GM12878 (cell line): ENCODE measurements around the gene PTEN. TPM values are rescaled to one million over a fixed set of nuclear protein-coding genes. Genes with fewer than 3 reads are reported as not detected.

Source experiments
- ATF2 ChIP-seq: IDR thresholded peaks from 2 replicates; pipeline ENCODE4 v1.6.1; 2012; ENCODE audit warnings: low read length, inconsistent platforms
- BACH1 ChIP-seq: fragments of 450-650 bp; IDR thresholded peaks from 2 replicates; pipeline ENCODE4 v1.6.1; 2017; ENCODE audit warnings: mild to moderate bottlenecking, borderline replicate concordance
- DPF2 ChIP-seq: fragments of 450-650 bp; IDR thresholded peaks from 2 replicates; pipeline ENCODE4 v1.6.1; 2017; ENCODE audit warnings: mild to moderate bottlenecking
- EP300 ChIP-seq, 2 experiments: fragments of 150-350 bp in 1 of 2; IDR thresholded peaks; 2 replicates each; pipeline ENCODE4 v1.6.1; 2011 to 2012; ENCODE audit warnings: low read depth in 2 of 2, low read length in 2 of 2, borderline replicate concordance in 1 of 2, improper control_type of control experiment in 1 of 2, inconsistent platforms in 1 of 2; ENCODE audit not compliant: control insufficient read depth in 1 of 2
- EZH2 ChIP-seq: IDR thresholded peaks from 2 replicates; pipeline ENCODE4 v1.6.1; 2012; ENCODE audit warnings: low read depth, mild to moderate bottlenecking, control low read depth, inconsistent platforms, low read length, borderline replicate concordance; ENCODE audit not compliant: control insufficient read depth
- HDAC2 ChIP-seq: fragments of 200-600 bp; sonication (generic); IDR thresholded peaks from 2 replicates; pipeline ENCODE4 v1.6.1; 2017
- KAT2A ChIP-seq: conservative IDR thresholded peaks from 2 replicates; pipeline ENCODE4 v1.6.1; 2011; ENCODE audit warnings: low read depth, low read length; ENCODE audit not compliant: control insufficient read depth
- KDM1A ChIP-seq: fragments of 200-600 bp; sonication (generic); IDR thresholded peaks from 2 replicates; pipeline ENCODE4 v1.6.1; 2016; ENCODE audit warnings: borderline replicate concordance
- NFYA ChIP-seq: IDR thresholded peaks from 2 replicates; pipeline ENCODE4 v1.6.1; 2011; ENCODE audit warnings: low read depth, mild to moderate bottlenecking, low read length, improper control_type of control experiment, borderline replicate concordance
- RAD21 ChIP-seq: IDR thresholded peaks from 2 replicates; pipeline ENCODE4 v1.6.1; 2011; ENCODE audit warnings: mild to moderate bottlenecking, low read depth, low read length, moderate library complexity; ENCODE audit not compliant: insufficient read depth
- RAD51 ChIP-seq: fragments of 450-650 bp; IDR thresholded peaks from 2 replicates; pipeline ENCODE4 v1.6.1; 2016; ENCODE audit warnings: moderate library complexity, mild to moderate bottlenecking, inconsistent platforms
- RBBP5 ChIP-seq: fragments of 200-600 bp; sonication (generic); conservative IDR thresholded peaks from 2 replicates; pipeline ENCODE4 v1.6.1; 2016
- STAT3 ChIP-seq: IDR thresholded peaks from 2 replicates; pipeline ENCODE4 v1.6.1; 2011; ENCODE audit warnings: low read depth, low read length, improper control_type of control experiment
- SUPT20H ChIP-seq: IDR thresholded peaks from 2 replicates; pipeline ENCODE4 v1.6.1; 2011; ENCODE audit warnings: low read depth, mild to moderate bottlenecking, low read length, moderate library complexity, borderline replicate concordance; ENCODE audit not compliant: control insufficient read depth
- TAF1 ChIP-seq: IDR thresholded peaks from 2 replicates; pipeline ENCODE4 v1.6.1; 2011; ENCODE audit warnings: mild to moderate bottlenecking, low read depth, low read length, borderline replicate concordance
- TCF3 ChIP-seq: IDR thresholded peaks from 2 replicates; pipeline ENCODE4 v1.6.1; 2012; ENCODE audit warnings: low read depth, mild to moderate bottlenecking, low read length, borderline replicate concordance; ENCODE audit not compliant: insufficient read depth
- USF2 ChIP-seq: IDR thresholded peaks from 2 replicates; pipeline ENCODE4 v1.6.1; 2011; ENCODE audit warnings: low read depth, low read length, improper control_type of control experiment, borderline replicate concordance
- ZBTB40 ChIP-seq: fragments of 450-650 bp; IDR thresholded peaks from 2 replicates; pipeline ENCODE4 v1.6.1; 2016; ENCODE audit warnings: mild to moderate bottlenecking, moderate library complexity, borderline replicate concordance
- ZNF207 ChIP-seq: fragments of 450-650 bp; IDR thresholded peaks from 2 replicates; pipeline ENCODE4 v1.6.1; 2014; ENCODE audit warnings: antibody characterized with exemption, mild to moderate bottlenecking, borderline replicate concordance
- ZNF217 ChIP-seq: fragments of 450-650 bp; IDR thresholded peaks from 2 replicates; pipeline ENCODE4 v1.6.1; 2017; ENCODE audit warnings: antibody characterized with exemption, mild to moderate bottlenecking
- ZNF24 ChIP-seq: fragments of 450-650 bp; IDR thresholded peaks from 2 replicates; pipeline ENCODE4 v1.6.1; 2017; ENCODE audit warnings: antibody characterized with exemption, mild to moderate bottlenecking
- ZNF274 ChIP-seq: IDR thresholded peaks from one replicate; pipeline ENCODE4 v1.8.0; 2011; ENCODE audit not compliant: insufficient read length, insufficient read depth
- polyA plus RNA-seq, 11 experiments: library from polyadenylated mRNA; depleted of rRNA in 4 of 11; unstranded in 6 of 11; stranded (reverse) in 5 of 11; fragments of >200 nt; fragmentation: Nextera tagmentation in 4 of 11; fragmentation: Illumina TruSeq in 1 of 11; extraction: Ambion mirVana in 4 of 11; extraction: Trizol in 1 of 11; gene quantifications; 1 replicate in 1 of 11; 2 replicates in 10 of 11; pipeline versions ENCODE4 v1.2.1 to v1.2.3, GENCODE V29; 2011 to 2016; ENCODE audit warnings: inconsistent platforms in 2 of 11, missing spikeins in 2 of 11, low read depth in 1 of 11
- total RNA-seq, 4 experiments: library from RNA; depleted of rRNA in 3 of 4; stranded (reverse); fragments of >200 nt in 3 of 4; fragmentation: Illumina TruSeq in 1 of 4; extraction: Trizol in 1 of 4; gene quantifications; 2 replicates each; pipeline versions ENCODE4 v1.2.1 to v1.2.3, GENCODE V29; 2013 to 2021

PTEN gene
- total and polyA plus RNA-seq, 10 of the 15 experiments (the other 5 are each of a cell fraction or from before 2014, with no cell fraction given) = 26.1 to 175 (median 58.1) TPM

GRCh38 chr10:87863053-87863943, at the start of gene PTEN, which contains the start of gene KLLN (continued):
- TF ChIP-seq EP300 (IDR thresholded peaks at IDR 0.05; ENCODE audit: borderline replicate concordance in 1 of 2, control insufficient read depth in 1 of 2, low read depth in 2 of 2, low read length in 2 of 2) (peak in 1 of 2 experiments; percentile 40; a peak in 1 of 4 replicates), RAD51 (no peak), ZNF217 (no peak), NFYA (no peak), KDM1A (no peak), ZBTB40 (no peak), KAT2A (no peak), TCF3 (0 out of 2 replicates have a peak, but pooled peaks have one; percentile 8), HDAC2 (no peak), SUPT20H (no peak), RBBP5 (no peak), BACH1 (peak; percentile 63), TAF1 (peak; percentile 99), ZNF24 (peak; percentile 77; the same call in 1 of the 2 replicates), EZH2 (no peak), RAD21 (no peak), STAT3 (no peak), DPF2 (peak; percentile 87; the same call in 1 of the 2 replicates), ZNF207 (peak; percentile 84), USF2 (no peak), ZNF274 (no peak), ATF2 (no peak)
